ENCODE data around the gene NELFA.

NELFA gene

GRCh38 chr4:1981251-1982058 is 27.3 kb downstream of the NELFA start:
- no peak overlapping the region for H3K4me3 ChIP-seq (ENCODE audit: low read depth, low read length)
- no peak for TF ChIP-seq CTCF (IDR thresholded peaks at IDR 0.05; ENCODE audit: low read depth, low read length)

GRCh38 chr4:1980561-1981041 is 28.2 kb downstream of the NELFA start:
- no peak overlapping the region for H3K4me3 ChIP-seq (ENCODE audit: low read depth, low read length)
- TF ChIP-seq CTCF (IDR thresholded peaks at IDR 0.05; ENCODE audit: low read depth, low read length), result no peak

- H3K4me3 ChIP-seq (ENCODE audit: low read depth, low read length), result no peak overlapping the region
- no peak for TF ChIP-seq CTCF (IDR thresholded peaks at IDR 0.05; ENCODE audit: low read depth, low read length)
Measured at GRCh38 chr4:1979477-1980196, 29.1 kb downstream of the NELFA start.

- no peak for TF ChIP-seq CTCF (IDR thresholded peaks at IDR 0.05; ENCODE audit: low read depth, low read length)
- H3K4me3 ChIP-seq (ENCODE audit: low read depth, low read length), result no peak overlapping the region
Measured at GRCh38 chr4:1978741-1979476, 29.9 kb downstream of the NELFA start.

GRCh38 chr4:1978226-1978625 is 30.5 kb downstream of the NELFA start:
- TF ChIP-seq CTCF (IDR thresholded peaks at IDR 0.05; ENCODE audit: low read depth, low read length), result no peak
- H3K4me3 ChIP-seq (ENCODE audit: low read depth, low read length), result no peak overlapping the region

GRCh38 chr4:1976416-1977352 is 32.1 kb downstream of the NELFA start:
- TF ChIP-seq CTCF (IDR thresholded peaks at IDR 0.05; ENCODE audit: low read depth, low read length), result no peak
- H3K4me3 ChIP-seq (ENCODE audit: low read depth, low read length), result no peak overlapping the region

Measured in WI38 (cell line).